ENCODE measurements around the gene CORIN. TPM values are rescaled to one million over a fixed set of nuclear protein-coding genes. Genes with fewer than 3 reads are reported as not detected.

Gene CORIN
- total and polyA plus RNA-seq, 2 donors = 0.24 to 0.78 TPM

GRCh38 chr4:47744843-47745382 lies 93.0 kb downstream of the CORIN start:
- no peak overlapping the region for H3K27ac ChIP-seq (ENCODE audit: low read depth in 1 of 2, low read length in 1 of 2)
- no peaks in the 10 kb centered on the region for H3K36me3 ChIP-seq (ENCODE audit: control insufficient read depth in 2 of 2, insufficient read depth in 2 of 2, low read length in 1 of 2)
- WGBS = 90% methylated on average over 2 of the region's 2 CpGs
- H3K4me3 ChIP-seq (ENCODE audit: low read length in 2 of 2) = no peak overlapping the region
- no peaks in the 10 kb centered on the region for H3K4me1 ChIP-seq (ENCODE audit: control insufficient read depth in 2 of 2, insufficient read depth in 2 of 2, low read length in 2 of 2)
- DNase-seq (ENCODE audit: low read depth in 6 of 9, low spot score in 9 of 9) = no peak
- no peaks in the 10 kb centered on the region for H3K27me3 ChIP-seq (ENCODE audit: control insufficient read depth in 2 of 2, insufficient read depth in 1 of 2, low read length in 1 of 2)
- no peaks in the 10 kb centered on the region for H3K9me3 ChIP-seq (ENCODE audit: control insufficient read depth in 2 of 2, insufficient read depth in 1 of 2, low read length in 1 of 2)

DNA sequence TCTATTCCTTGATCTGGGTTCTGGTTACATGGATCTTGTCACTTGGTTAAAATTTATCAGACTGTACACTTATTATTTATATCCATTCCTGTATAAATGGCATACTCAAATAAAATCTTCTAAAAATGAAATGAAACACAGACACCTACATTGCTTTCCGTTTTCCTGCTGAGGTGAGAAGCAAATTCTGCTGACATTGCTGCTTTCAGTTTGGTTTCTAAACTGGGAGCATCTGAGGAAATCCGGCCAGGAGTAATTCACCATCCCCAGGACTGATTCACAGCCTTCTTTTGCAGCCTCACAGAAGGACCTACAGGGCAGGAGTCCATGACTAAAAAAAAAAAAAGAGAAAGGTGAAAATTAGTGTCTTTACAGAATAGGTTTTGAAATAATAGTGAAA lies 93.6 kb downstream of the CORIN start:
- no peaks in the 10 kb centered on the region for H3K36me3 ChIP-seq (ENCODE audit: control insufficient read depth in 2 of 2, insufficient read depth in 2 of 2, low read length in 1 of 2)
- no peak overlapping the region for H3K4me3 ChIP-seq (ENCODE audit: low read length in 2 of 2)
- WGBS = 90% methylated on average over 2 of the region's 2 CpGs
- H3K27me3 ChIP-seq (ENCODE audit: control insufficient read depth in 2 of 2, insufficient read depth in 1 of 2, low read length in 1 of 2) = no peaks in the 10 kb centered on the region
- no peak for DNase-seq (ENCODE audit: low read depth in 6 of 9, low spot score in 9 of 9)
- no peaks in the 10 kb centered on the region for H3K4me1 ChIP-seq (ENCODE audit: control insufficient read depth in 2 of 2, insufficient read depth in 2 of 2, low read length in 2 of 2)
- H3K9me3 ChIP-seq (ENCODE audit: control insufficient read depth in 2 of 2, insufficient read depth in 1 of 2, low read length in 1 of 2) = no peaks in the 10 kb centered on the region
- no peak overlapping the region for H3K27ac ChIP-seq (ENCODE audit: low read depth in 1 of 2, low read length in 1 of 2)

- no peak overlapping the region for H3K27ac ChIP-seq (ENCODE audit: low read depth in 1 of 2, low read length in 1 of 2)
- no peaks in the 10 kb centered on the region for H3K36me3 ChIP-seq (ENCODE audit: control insufficient read depth in 2 of 2, insufficient read depth in 2 of 2, low read length in 1 of 2)
- DNase-seq (ENCODE audit: low read depth in 6 of 9, low spot score in 9 of 9) = no peak
- H3K4me3 ChIP-seq (ENCODE audit: low read length in 2 of 2) = no peak overlapping the region
- H3K9me3 ChIP-seq (ENCODE audit: control insufficient read depth in 2 of 2, insufficient read depth in 1 of 2, low read length in 1 of 2) = no peaks in the 10 kb centered on the region
- no peaks in the 10 kb centered on the region for H3K27me3 ChIP-seq (ENCODE audit: control insufficient read depth in 2 of 2, insufficient read depth in 1 of 2, low read length in 1 of 2)
- no peaks in the 10 kb centered on the region for H3K4me1 ChIP-seq (ENCODE audit: control insufficient read depth in 2 of 2, insufficient read depth in 2 of 2, low read length in 2 of 2)
Measured at GRCh38 chr4:47741200-47741599, 96.7 kb downstream of the CORIN start.

GRCh38 chr4:47737326-47737725 lies 100.5 kb downstream of the CORIN start:
- Histone ChIP-seq H3K36me3 (ENCODE audit: control insufficient read depth in 2 of 2, insufficient read depth in 2 of 2, low read length in 1 of 2) (no peaks in the 10 kb centered on the region), H3K4me3 (ENCODE audit: low read length in 2 of 2) (no peak overlapping the region), H3K9me3 (ENCODE audit: control insufficient read depth in 2 of 2, insufficient read depth in 1 of 2, low read length in 1 of 2) (no peaks in the 10 kb centered on the region), H3K4me1 (ENCODE audit: control insufficient read depth in 2 of 2, insufficient read depth in 2 of 2, low read length in 2 of 2) (no peaks in the 10 kb centered on the region), H3K27me3 (ENCODE audit: control insufficient read depth in 2 of 2, insufficient read depth in 1 of 2, low read length in 1 of 2) (no peaks in the 10 kb centered on the region), H3K27ac (ENCODE audit: low read depth in 1 of 2, low read length in 1 of 2) (no peak overlapping the region)
- no peak for DNase-seq (ENCODE audit: low read depth in 6 of 9, low spot score in 9 of 9)
- WGBS = 92% methylated on average over 1 of the region's 1 CpG

- 88% methylated on average over 2 of the region's 2 CpGs for WGBS
- no peak for DNase-seq (ENCODE audit: low read depth in 6 of 9, low spot score in 9 of 9)
- Histone ChIP-seq H3K27me3 (ENCODE audit: control insufficient read depth in 2 of 2, insufficient read depth in 1 of 2, low read length in 1 of 2) (no peaks in the 10 kb centered on the region), H3K9me3 (ENCODE audit: control insufficient read depth in 2 of 2, insufficient read depth in 1 of 2, low read length in 1 of 2) (no peaks in the 10 kb centered on the region), H3K27ac (ENCODE audit: low read depth in 1 of 2, low read length in 1 of 2) (no peak overlapping the region), H3K4me3 (ENCODE audit: low read length in 2 of 2) (no peak overlapping the region), H3K4me1 (ENCODE audit: control insufficient read depth in 2 of 2, insufficient read depth in 2 of 2, low read length in 2 of 2) (no peaks in the 10 kb centered on the region), H3K36me3 (ENCODE audit: control insufficient read depth in 2 of 2, insufficient read depth in 2 of 2, low read length in 1 of 2) (no peaks in the 10 kb centered on the region)
Measured at GRCh38 chr4:47736555-47736954, 101.3 kb downstream of the CORIN start.

GRCh38 chr4:47736146-47736545 lies 101.7 kb downstream of the CORIN start:
- H3K27ac ChIP-seq (ENCODE audit: low read depth in 1 of 2, low read length in 1 of 2) = no peak overlapping the region
- no peaks in the 10 kb centered on the region for H3K36me3 ChIP-seq (ENCODE audit: control insufficient read depth in 2 of 2, insufficient read depth in 2 of 2, low read length in 1 of 2)
- DNase-seq (ENCODE audit: low read depth in 6 of 9, low spot score in 9 of 9) = no peak
- H3K27me3 ChIP-seq (ENCODE audit: control insufficient read depth in 2 of 2, insufficient read depth in 1 of 2, low read length in 1 of 2) = no peaks in the 10 kb centered on the region
- H3K4me1 ChIP-seq (ENCODE audit: control insufficient read depth in 2 of 2, insufficient read depth in 2 of 2, low read length in 2 of 2) = no peaks in the 10 kb centered on the region
- H3K9me3 ChIP-seq (ENCODE audit: control insufficient read depth in 2 of 2, insufficient read depth in 1 of 2, low read length in 1 of 2) = no peaks in the 10 kb centered on the region
- H3K4me3 ChIP-seq (ENCODE audit: low read length in 2 of 2) = no peak overlapping the region
- WGBS = 58% methylated on average over 1 of the region's 1 CpG

DNA sequence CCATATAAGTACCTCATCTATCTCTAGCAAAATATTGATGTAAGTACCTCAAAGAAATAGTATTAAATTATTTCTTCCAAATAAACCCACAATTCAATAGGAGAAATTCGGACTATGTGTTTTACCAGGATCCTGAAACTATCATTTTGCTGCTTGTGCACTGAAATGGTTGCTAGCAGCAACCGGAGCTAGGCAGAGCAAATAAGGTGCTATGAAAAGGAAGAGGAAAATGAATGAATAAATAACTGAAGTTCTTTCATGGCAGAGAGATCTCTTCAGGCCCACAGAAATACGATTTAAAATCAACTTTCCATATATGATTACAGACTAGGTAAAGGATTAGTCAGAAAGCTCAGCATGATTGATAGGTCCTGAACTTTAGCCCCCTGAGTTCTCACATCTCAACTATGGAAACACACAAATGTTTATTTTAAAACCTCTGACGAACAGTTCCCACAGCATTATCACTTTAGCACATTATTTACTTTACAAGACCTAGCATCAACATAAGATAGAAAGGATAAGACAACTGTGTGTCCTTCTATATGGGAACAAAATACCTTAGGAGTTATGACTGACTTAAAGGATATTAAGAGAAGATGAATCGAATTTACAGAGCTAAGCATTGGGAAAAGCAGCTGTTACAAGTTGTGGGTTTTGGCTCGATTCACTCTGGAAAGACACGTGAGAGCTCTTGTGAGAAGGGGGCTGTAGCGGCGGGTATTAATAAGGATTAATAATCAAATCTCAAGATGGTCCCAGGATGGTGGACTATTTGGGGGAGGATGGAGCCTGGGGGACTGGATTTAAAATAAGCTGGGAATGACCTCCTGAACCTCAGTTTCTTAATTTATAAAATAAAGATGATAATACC lies 104.3 kb downstream of the CORIN start:
- 83% methylated on average over 9 of the region's 9 CpGs for WGBS
- DNase-seq (ENCODE audit: low read depth in 6 of 9, low spot score in 9 of 9) = no peak
- Histone ChIP-seq H3K36me3 (ENCODE audit: control insufficient read depth in 2 of 2, insufficient read depth in 2 of 2, low read length in 1 of 2) (no peaks in the 10 kb centered on the region), H3K4me3 (ENCODE audit: low read length in 2 of 2) (no peak overlapping the region), H3K27ac (ENCODE audit: low read depth in 1 of 2, low read length in 1 of 2) (no peak overlapping the region), H3K27me3 (ENCODE audit: control insufficient read depth in 2 of 2, insufficient read depth in 1 of 2, low read length in 1 of 2) (no peaks in the 10 kb centered on the region), H3K9me3 (ENCODE audit: control insufficient read depth in 2 of 2, insufficient read depth in 1 of 2, low read length in 1 of 2) (no peaks in the 10 kb centered on the region), H3K4me1 (ENCODE audit: control insufficient read depth in 2 of 2, insufficient read depth in 2 of 2, low read length in 2 of 2) (no peaks in the 10 kb centered on the region)

DNA sequence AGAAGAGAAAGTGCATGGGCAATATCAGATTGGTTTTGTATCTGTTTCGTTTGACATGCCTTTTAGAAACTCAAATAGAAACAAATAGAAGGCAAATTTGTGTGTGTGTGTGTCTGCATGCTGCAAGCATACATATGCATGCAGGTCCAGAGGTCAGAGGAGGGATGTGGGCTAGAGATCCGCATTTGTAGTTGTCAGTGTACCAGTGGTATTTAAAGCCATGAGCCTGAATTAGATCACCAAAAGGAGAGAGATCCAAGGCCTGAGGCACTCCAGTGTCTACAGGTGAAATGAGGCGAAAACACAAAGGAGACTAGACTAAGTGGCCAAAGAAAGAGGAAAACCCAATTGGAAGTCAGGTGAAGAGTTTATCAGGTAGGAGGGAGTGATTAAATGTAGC lies 106.7 kb downstream of the CORIN start:
- Histone ChIP-seq H3K27ac (ENCODE audit: low read depth in 1 of 2, low read length in 1 of 2) (no peak overlapping the region), H3K9me3 (ENCODE audit: control insufficient read depth in 2 of 2, insufficient read depth in 1 of 2, low read length in 1 of 2) (no peaks in the 10 kb centered on the region), H3K4me3 (ENCODE audit: low read length in 2 of 2) (no peak overlapping the region), H3K27me3 (ENCODE audit: control insufficient read depth in 2 of 2, insufficient read depth in 1 of 2, low read length in 1 of 2) (no peaks in the 10 kb centered on the region), H3K36me3 (ENCODE audit: control insufficient read depth in 2 of 2, insufficient read depth in 2 of 2, low read length in 1 of 2) (no peaks in the 10 kb centered on the region), H3K4me1 (ENCODE audit: control insufficient read depth in 2 of 2, insufficient read depth in 2 of 2, low read length in 2 of 2) (no peaks in the 10 kb centered on the region)
- no peak for DNase-seq (ENCODE audit: low read depth in 6 of 9, low spot score in 9 of 9)
- WGBS = 93% methylated on average over 3 of the region's 3 CpGs

GRCh38 chr4:47729131-47729680 lies 108.7 kb downstream of the CORIN start:
- 91% methylated on average over 6 of the region's 6 CpGs for WGBS
- Histone ChIP-seq H3K27ac (ENCODE audit: low read depth in 1 of 2, low read length in 1 of 2) (no peak overlapping the region), H3K27me3 (ENCODE audit: control insufficient read depth in 2 of 2, insufficient read depth in 1 of 2, low read length in 1 of 2) (no peaks in the 10 kb centered on the region), H3K36me3 (ENCODE audit: control insufficient read depth in 2 of 2, insufficient read depth in 2 of 2, low read length in 1 of 2) (no peaks in the 10 kb centered on the region), H3K9me3 (ENCODE audit: control insufficient read depth in 2 of 2, insufficient read depth in 1 of 2, low read length in 1 of 2) (no peaks in the 10 kb centered on the region), H3K4me1 (ENCODE audit: control insufficient read depth in 2 of 2, insufficient read depth in 2 of 2, low read length in 2 of 2) (no peaks in the 10 kb centered on the region), H3K4me3 (ENCODE audit: low read length in 2 of 2) (no peak overlapping the region)
- no peak for DNase-seq (ENCODE audit: low read depth in 6 of 9, low spot score in 9 of 9)

Data from thymus (tissue), 11 donors.